Stimulated activated effector memory CD8-positive, alpha-beta T cell treated with anti-CD3 and anti-CD28 coated beads, Interleukin-12 subunit alpha, Interleukin-12 subunit beta, amount 100 ng/mL, for 72 hours (primary cell): ENCODE measurements around the gene DIS3.
"Not testable (repeated sequence)": the region's sequence is repeated elsewhere in the genome, so short reads cannot be mapped to it uniquely, and the experiment has no call there.

Experiments
- ATAC-seq: fragments of 150-1000 bp; cut with Tn5 transposase; 2 replicates; pipeline ENCODE4 v1.10.0; 2021
- DNase-seq, 2 donors: peaks; one replicate each; pipeline ENCODE4 v3.0.0; 2021 to 2022; ENCODE audit warnings: low spot score in 2 of 2
- H3K27ac Mint-ChIP-seq: one replicate; pipeline ENCODE4 v1.8.0; 2022; ENCODE audit warnings: mild to moderate bottlenecking, mixed read lengths
- H3K36me3 Mint-ChIP-seq: one replicate; pipeline ENCODE4 v1.8.0; 2022; ENCODE audit warnings: mild to moderate bottlenecking, mixed read lengths
- H3K4me1 Mint-ChIP-seq: one replicate; pipeline ENCODE4 v1.8.0; 2022; ENCODE audit warnings: mixed read lengths
- H3K4me3 Mint-ChIP-seq: one replicate; pipeline ENCODE4 v1.8.0; 2022; ENCODE audit warnings: mild to moderate bottlenecking, mixed read lengths
- H3K9me3 Mint-ChIP-seq: one replicate; pipeline ENCODE4 v1.8.0; 2022; ENCODE audit warnings: mixed read lengths

Gene DIS3

DNA sequence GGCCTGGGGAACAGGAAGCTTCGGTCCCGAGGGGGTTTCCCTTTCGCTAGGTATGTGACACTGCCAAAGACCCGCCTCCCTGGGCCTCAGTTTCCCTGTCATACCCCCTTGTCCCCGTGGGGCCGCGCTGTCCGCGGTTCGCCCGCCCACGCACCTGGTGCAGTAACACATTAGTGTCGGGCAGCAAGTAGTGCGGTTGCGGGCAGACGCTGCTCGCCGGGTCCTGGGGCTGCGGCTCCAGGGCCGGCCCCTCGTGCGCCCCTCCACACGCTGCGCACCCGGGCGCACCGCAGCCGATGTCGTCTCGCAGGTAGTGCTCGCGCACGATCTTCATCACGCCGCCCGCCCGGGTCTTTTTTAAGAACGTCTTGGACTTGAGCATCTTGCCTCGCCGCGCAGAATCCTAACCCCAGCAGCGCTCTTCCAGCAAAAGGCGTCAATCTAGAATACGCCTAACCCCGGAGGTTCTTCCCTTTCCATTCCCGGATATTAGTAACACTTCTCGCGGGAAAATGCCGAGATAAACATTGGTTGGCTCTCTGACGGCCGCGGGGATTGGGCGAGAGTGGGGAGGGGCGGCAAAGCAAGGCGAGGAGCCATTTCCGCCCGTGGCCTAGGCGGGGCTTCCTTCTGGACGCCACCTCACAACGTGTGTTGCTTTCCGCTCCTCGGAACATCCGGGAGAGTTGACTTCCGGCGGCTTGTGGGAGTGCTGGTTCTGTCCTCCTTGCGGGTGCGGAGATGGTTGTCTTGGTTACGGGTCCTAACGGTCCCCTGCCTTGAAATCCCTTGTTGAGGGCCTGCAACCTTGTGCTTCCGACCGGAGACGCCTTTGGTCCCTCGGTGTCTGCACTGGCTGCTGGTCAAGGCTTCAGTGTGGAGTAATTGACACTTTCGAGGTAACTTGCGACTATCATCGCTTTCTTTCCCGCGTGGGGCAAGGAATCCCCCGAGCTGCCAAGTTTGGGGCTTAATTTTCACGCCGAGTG, at the start of gene DIS3, which contains the start of gene PIBF1:
Gene DIS3, minus strand, starts transcription at position 450 of the 989 bp plus-strand sequence. Its CDS starts 68 bp downstream, at position 382.
Gene PIBF1, plus strand, starts transcription at position 683 of the 989 bp plus-strand sequence. CDS start 1,337 bp downstream, outside the sequence.
- Mint-ChIP-seq H3K27ac (peak within 1 kb of the TSS; percentile 98), H3K4me1 (peaks cover 38% of the 10 kb centered on the region), H3K36me3 (peaks cover 77% of the 10 kb centered on the region), H3K4me3 (peak within 1 kb of the TSS; percentile 96), H3K9me3 (no peaks in the 10 kb centered on the region)
- ATAC-seq: peak; percentile 98
- DNase-seq: peak; percentile 85 to 97

- ATAC-seq (no peak), DNase-seq (no peak)
- Mint-ChIP-seq H3K36me3 (peaks cover 87% of the 10 kb centered on the region), H3K9me3 (no peaks in the 10 kb centered on the region), H3K4me3 (no peak overlapping the region), H3K27ac (no peak overlapping the region), H3K4me1 (peaks cover 4% of the 10 kb centered on the region)
Measured at GRCh38 chr13:72823724-72824123, 42.0 kb upstream of the DIS3 start.

DNA sequence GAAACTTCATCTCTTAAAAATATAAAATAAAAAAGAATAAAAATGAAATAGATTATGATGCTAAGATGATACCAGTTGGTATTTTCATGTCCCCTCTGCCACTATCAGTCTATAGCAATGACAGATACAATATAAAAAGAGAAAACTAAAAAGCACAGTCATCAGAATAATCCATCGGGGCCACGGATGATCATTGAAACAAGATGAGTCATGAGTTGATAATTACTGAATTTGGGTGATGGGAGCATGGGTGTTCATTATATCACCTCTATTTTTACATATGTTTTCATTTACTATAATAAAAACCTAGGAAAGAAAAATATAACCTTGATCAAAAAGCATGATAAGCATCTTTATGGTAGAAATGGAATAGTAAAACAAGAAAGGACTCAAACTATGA, 41.4 kb upstream of the DIS3 start:
- Mint-ChIP-seq H3K4me1 (no peaks in the 10 kb centered on the region), H3K4me3 (no peak overlapping the region), H3K9me3 (no peaks in the 10 kb centered on the region), H3K27ac (no peak overlapping the region), H3K36me3 (peaks cover 86% of the 10 kb centered on the region)
- no peak for ATAC-seq
- no peak for DNase-seq

- Mint-ChIP-seq H3K36me3 (peaks cover 65% of the 10 kb centered on the region), H3K9me3 (no peaks in the 10 kb centered on the region), H3K4me3 (no peak overlapping the region), H3K4me1 (no peaks in the 10 kb centered on the region), H3K27ac (no peak overlapping the region)
- ATAC-seq (no peak), DNase-seq (no peak)
Measured at GRCh38 chr13:72820898-72821279, 39.2 kb upstream of the DIS3 start.

GRCh38 chr13:72820156-72820897, 38.6 kb upstream of the DIS3 start:
- Mint-ChIP-seq H3K9me3 (no peaks in the 10 kb centered on the region), H3K36me3 (peaks cover 65% of the 10 kb centered on the region), H3K4me1 (no peaks in the 10 kb centered on the region), H3K4me3 (no peak overlapping the region), H3K27ac (no peak overlapping the region)
- DNase-seq (no peak), ATAC-seq (no peak)

DNA sequence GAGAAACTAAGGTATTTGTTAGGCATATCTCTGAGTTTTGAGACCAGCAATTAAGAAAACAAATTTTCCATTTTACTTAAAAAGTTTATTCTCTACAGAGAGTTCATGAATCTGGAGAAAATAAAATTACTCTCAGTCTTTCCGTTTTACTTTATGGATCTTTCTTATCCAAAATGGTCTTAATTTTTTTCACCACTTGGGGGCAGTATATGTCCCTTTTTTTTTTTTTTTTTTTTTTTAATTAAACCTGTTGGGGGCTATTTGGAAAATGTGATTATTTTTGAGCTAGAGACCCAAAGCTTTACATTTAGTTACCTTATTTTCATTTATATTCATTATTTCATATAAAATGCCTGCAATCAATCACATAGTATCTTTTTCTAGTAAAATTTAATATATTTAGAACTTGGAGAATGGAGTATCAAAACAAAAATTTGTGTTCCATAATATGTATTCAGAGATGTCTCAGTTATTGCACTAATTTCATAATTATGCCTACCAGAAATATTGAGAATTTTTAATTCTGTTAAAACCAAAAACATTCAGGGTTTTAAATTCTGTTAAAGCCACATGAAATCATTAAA, 27.3 kb upstream of the DIS3 start:
- Mint-ChIP-seq H3K36me3 (peaks cover 48% of the 10 kb centered on the region), H3K9me3 (no peaks in the 10 kb centered on the region), H3K27ac (peak overlapping the region; percentile 20), H3K4me3 (no peak overlapping the region), H3K4me1 (no peaks in the 10 kb centered on the region)
- ATAC-seq (no peak), DNase-seq (no peak)

DNA sequence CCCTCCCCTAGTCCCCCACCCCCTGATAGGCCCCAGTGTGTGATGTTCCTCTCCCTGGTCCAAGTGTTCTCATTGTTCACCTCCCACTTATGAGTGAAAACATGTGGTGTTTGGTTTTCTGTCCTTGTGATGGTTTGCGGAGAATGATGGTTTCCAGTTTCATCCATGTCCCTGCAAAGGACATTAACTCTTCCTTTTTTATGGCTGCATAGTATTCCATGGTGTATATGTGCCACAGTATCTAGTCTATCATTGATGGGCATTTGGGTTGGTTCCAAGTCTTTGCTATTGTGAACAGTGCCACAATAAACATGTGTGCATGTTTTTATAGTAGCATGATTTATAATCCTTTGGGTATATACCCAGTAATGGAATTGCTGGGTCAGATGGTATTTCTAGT, 24.8 kb upstream of the DIS3 start:
- H3K36me3 Mint-ChIP-seq: peaks cover 40% of the 10 kb centered on the region
- H3K27ac Mint-ChIP-seq, H3K4me1 Mint-ChIP-seq, H3K4me3 Mint-ChIP-seq, H3K9me3 Mint-ChIP-seq, ATAC-seq, DNase-seq: not testable (repeated sequence)

GRCh38 chr13:72805676-72806346, 24.1 kb upstream of the DIS3 start:
- H3K36me3 Mint-ChIP-seq: peaks cover 42% of the 10 kb centered on the region
- no peak overlapping the region for H3K4me3 Mint-ChIP-seq
- ATAC-seq (no peak), DNase-seq (no peak)
- H3K27ac Mint-ChIP-seq: no peak overlapping the region
- peaks cover 12% of the 10 kb centered on the region for H3K4me1 Mint-ChIP-seq
- no peaks in the 10 kb centered on the region for H3K9me3 Mint-ChIP-seq

DNA sequence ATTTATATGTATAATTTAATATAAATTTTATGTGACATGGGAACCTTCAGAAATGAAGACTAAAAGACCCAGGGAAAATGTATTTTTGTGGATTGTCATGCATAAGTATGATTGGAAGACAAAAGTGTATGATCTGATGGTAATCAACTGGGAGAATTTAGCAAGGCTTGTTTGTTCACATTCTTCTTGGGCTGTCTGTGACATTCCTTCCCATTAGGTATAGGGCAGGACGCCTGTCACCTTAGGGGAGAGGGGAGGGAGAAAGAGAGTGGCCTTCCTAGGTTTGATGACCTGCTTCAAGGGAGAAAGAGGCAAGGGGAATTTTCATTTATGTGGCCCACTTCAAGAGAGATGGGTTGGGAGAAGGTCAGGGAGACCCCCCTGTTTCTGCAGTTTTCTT, 22.6 kb upstream of the DIS3 start:
- Mint-ChIP-seq H3K4me3 (no peak overlapping the region), H3K9me3 (no peaks in the 10 kb centered on the region), H3K27ac (no peak overlapping the region), H3K36me3 (peaks cover 51% of the 10 kb centered on the region), H3K4me1 (peaks cover 15% of the 10 kb centered on the region)
- DNase-seq (no peak), ATAC-seq (no peak)

GRCh38 chr13:72798817-72799216, 17.1 kb upstream of the DIS3 start:
- peaks cover 59% of the 10 kb centered on the region for H3K36me3 Mint-ChIP-seq
- DNase-seq (no peak), ATAC-seq (no peak)
- H3K27ac Mint-ChIP-seq: no peak overlapping the region
- H3K4me1 Mint-ChIP-seq: peaks cover 21% of the 10 kb centered on the region
- no peaks in the 10 kb centered on the region for H3K9me3 Mint-ChIP-seq
- H3K4me3 Mint-ChIP-seq: no peak overlapping the region

- no peak for ATAC-seq
- Mint-ChIP-seq H3K27ac (no peak overlapping the region), H3K36me3 (peaks cover 74% of the 10 kb centered on the region)
Measured at GRCh38 chr13:72792640-72793039, 10.9 kb upstream of the DIS3 start.

DNA sequence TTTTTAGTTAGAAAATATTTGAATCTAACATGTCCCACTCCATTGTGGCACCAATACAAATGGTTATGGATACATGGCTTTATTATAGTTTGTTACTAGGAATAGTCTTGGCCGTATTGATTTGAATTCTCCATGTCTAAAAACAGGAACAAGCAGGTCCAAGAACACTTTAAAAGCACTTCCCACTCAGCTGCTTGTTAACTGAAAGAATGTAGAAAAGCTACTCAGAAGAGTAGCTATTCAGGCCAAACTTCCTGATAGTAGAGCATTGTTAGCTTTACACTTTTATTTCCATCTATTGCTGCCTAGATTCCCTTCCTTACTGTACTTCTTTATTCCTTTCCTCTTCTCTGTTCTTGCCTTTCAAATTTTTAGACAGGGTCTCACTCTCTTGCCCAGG, 7.1 kb upstream of the DIS3 start:
- no peak overlapping the region for H3K4me3 Mint-ChIP-seq
- H3K27ac Mint-ChIP-seq: no peak overlapping the region
- peaks cover 17% of the 10 kb centered on the region for H3K4me1 Mint-ChIP-seq
- peaks cover 54% of the 10 kb centered on the region for H3K36me3 Mint-ChIP-seq
- no peaks in the 10 kb centered on the region for H3K9me3 Mint-ChIP-seq
- DNase-seq (no peak), ATAC-seq (no peak)

More at GRCh38 chr13:72792640-72793039, 10.9 kb upstream of the DIS3 start:
- Mint-ChIP-seq H3K4me1 (peaks cover 10% of the 10 kb centered on the region), H3K4me3 (no peak overlapping the region), H3K9me3 (no peaks in the 10 kb centered on the region)
- DNase-seq: no peak

GRCh38 chr13:72784679-72785078, 3.0 kb upstream of the DIS3 start:
- H3K9me3 Mint-ChIP-seq, DNase-seq, H3K27ac Mint-ChIP-seq, H3K4me3 Mint-ChIP-seq, ATAC-seq: not testable (repeated sequence)
- Mint-ChIP-seq H3K4me1 (peaks cover 27% of the 10 kb centered on the region), H3K36me3 (peaks cover 54% of the 10 kb centered on the region)

DNA sequence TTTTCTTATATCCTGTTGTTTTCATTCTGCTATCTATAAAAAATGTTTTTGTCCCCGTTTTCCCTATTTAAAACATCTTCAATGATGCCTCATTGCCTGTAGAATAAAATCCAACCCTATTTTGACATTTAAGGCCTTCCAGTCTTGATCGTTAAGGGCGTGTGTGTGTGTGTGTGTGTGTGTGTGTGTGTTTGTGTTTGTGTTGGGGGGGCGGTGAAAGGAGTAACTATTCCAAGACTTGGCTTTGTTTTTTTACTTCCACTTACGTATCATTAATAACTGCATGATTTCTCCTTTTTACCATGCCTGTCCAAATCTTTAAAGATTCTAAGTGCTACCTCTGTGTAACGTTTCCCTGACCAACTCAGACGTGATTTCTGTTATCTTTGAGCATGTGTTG, 1.0 kb upstream of the DIS3 start:
- Mint-ChIP-seq H3K36me3 (peaks cover 70% of the 10 kb centered on the region), H3K27ac (peak overlapping the region; percentile 98), H3K4me1 (peaks cover 33% of the 10 kb centered on the region), H3K4me3 (peak overlapping the region; percentile 96), H3K9me3 (no peaks in the 10 kb centered on the region)
- ATAC-seq (no peak), DNase-seq (no peak)

GRCh38 chr13:72774019-72774418, 7.7 kb downstream of the DIS3 start:
- H3K27ac Mint-ChIP-seq: no peak overlapping the region
- peaks cover 12% of the 10 kb centered on the region for H3K4me1 Mint-ChIP-seq
- ATAC-seq: no peak
- peaks cover 99% of the 10 kb centered on the region for H3K36me3 Mint-ChIP-seq
- no peak overlapping the region for H3K4me3 Mint-ChIP-seq
- no peak for DNase-seq
- no peaks in the 10 kb centered on the region for H3K9me3 Mint-ChIP-seq
